Right lung (tissue), 10 donors: Measurements from ENCODE around the gene ALG1. TPM values are rescaled to one million over a fixed set of nuclear protein-coding genes. Genes with fewer than 3 reads are reported as not detected.

ENCODE experiments used
- DNase-seq, 2 donors: peaks; one replicate each; pipeline ENCODE4 v3.0.0-alpha.2; 2013
- long read RNA-seq, 8 donors: transcript quantifications; one replicate each; lab custom pipeline, GENCODE V29; 2026
- polyA plus RNA-seq, 5 donors: library from polyadenylated mRNA; unstranded; fragments of 120-200 nt; gene quantifications; one replicate each; pipeline versions ENCODE4 v1.2.1 to v1.2.3, GENCODE V29; 2013; ENCODE audit warnings: inconsistent platforms in 1 of 5, low replicate concordance in 1 of 5; ENCODE audit not compliant: insufficient read length in 5 of 5, insufficient read depth in 1 of 5

Gene ALG1
- polyA plus RNA-seq: 10 to 100 TPM; 17.9 to 23.4 (median 20.0) TPM
- long read RNA-seq, donor 1, transcript ALG1-201 (13 exons, 2,132 nt): major isoform, 6 of 497 reads
- long read RNA-seq, donor 1, partial matches to known transcripts: 310 of 497 reads
- long read RNA-seq, donor 1, other reads (novel, unspliced or antisense): 179 of 497 reads
- long read RNA-seq, donor 2, partial matches to known transcripts: 29 of 54 reads
- long read RNA-seq, donor 2, other reads (novel, unspliced or antisense): 21 of 54 reads
- long read RNA-seq, donor 3, transcript ALG1-201 (13 exons, 2,132 nt): major isoform, 5 of 247 reads
- long read RNA-seq, donor 3, partial matches to known transcripts: 121 of 247 reads
- long read RNA-seq, donor 3, other reads (novel, unspliced or antisense): 121 of 247 reads
- long read RNA-seq, donor 4, partial matches to known transcripts: 0 of 5 reads
- long read RNA-seq, donor 4, other reads (novel, unspliced or antisense): 0 of 5 reads
- long read RNA-seq, donor 5, transcript ALG1-201 (13 exons, 2,132 nt): major isoform, 10 of 199 reads
- long read RNA-seq, donor 5, partial matches to known transcripts: 117 of 199 reads
- long read RNA-seq, donor 5, other reads (novel, unspliced or antisense): 68 of 199 reads
- long read RNA-seq, donor 6, transcript ALG1-201 (13 exons, 2,132 nt): major isoform, 5 of 201 reads
- long read RNA-seq, donor 6, partial matches to known transcripts: 113 of 201 reads
- long read RNA-seq, donor 6, other reads (novel, unspliced or antisense): 83 of 201 reads
- long read RNA-seq, donor 7, transcript ALG1-201 (13 exons, 2,132 nt): major isoform, 6 of 225 reads
- long read RNA-seq, donor 7, partial matches to known transcripts: 120 of 225 reads
- long read RNA-seq, donor 7, other reads (novel, unspliced or antisense): 98 of 225 reads
- long read RNA-seq, donor 8, partial matches to known transcripts: 41 of 68 reads
- long read RNA-seq, donor 8, other reads (novel, unspliced or antisense): 24 of 68 reads

GRCh38 chr16:5071681-5072333, at the start of gene ALG1:
ALG1 (plus strand) TSS chr16:5071843; CDS start chr16:5071850, 7 bp downstream.
- DNase-seq: peak; percentile 86 to 88

GRCh38 chr16:5022521-5022920, 49.1 kb upstream of the ALG1 start:
- no peak for DNase-seq

- DNase-seq: no peak
Measured at GRCh38 chr16:5024632-5025031, 47.0 kb upstream of the ALG1 start.

GRCh38 chr16:5025171-5025632, 46.4 kb upstream of the ALG1 start:
- DNase-seq: no peak

GRCh38 chr16:5026664-5027063, 45.0 kb upstream of the ALG1 start:
- DNase-seq: no peak

GRCh38 chr16:5027086-5027485, 44.6 kb upstream of the ALG1 start:
- no peak for DNase-seq

GRCh38 chr16:5027575-5028235, 43.9 kb upstream of the ALG1 start:
- DNase-seq: no peak

GRCh38 chr16:5028950-5029475, 42.6 kb upstream of the ALG1 start:
- DNase-seq: no peak

GRCh38 chr16:5030251-5030870, 41.3 kb upstream of the ALG1 start:
- DNase-seq: no peak

GRCh38 chr16:5031601-5032000, 40.0 kb upstream of the ALG1 start:
- no peak for DNase-seq

- DNase-seq: no peak
Measured at GRCh38 chr16:5032748-5033167, 38.9 kb upstream of the ALG1 start.

GRCh38 chr16:5033256-5034166, 38.1 kb upstream of the ALG1 start, which contains the start of gene NAGPA:
NAGPA (minus strand) TSS chr16:5033935; CDS start chr16:5033914, 21 bp downstream.
- peak; percentile 83 to 86 for DNase-seq

- no peak for DNase-seq
Measured at GRCh38 chr16:5034167-5034523, 37.5 kb upstream of the ALG1 start.

- DNase-seq: no peak
Measured at GRCh38 chr16:5035909-5036227, 35.8 kb upstream of the ALG1 start.

- DNase-seq: no peak
Measured at GRCh38 chr16:5036228-5037156, 35.2 kb upstream of the ALG1 start.

- DNase-seq: no peak
Measured at GRCh38 chr16:5040451-5040850, 31.2 kb upstream of the ALG1 start.

- DNase-seq: no peak
Measured at GRCh38 chr16:5041600-5042133, 30.0 kb upstream of the ALG1 start.

- DNase-seq: no peak
Measured at GRCh38 chr16:5042574-5043171, 29.0 kb upstream of the ALG1 start.
